ENCODE results near the gene TIMM44.
"Not testable (repeated sequence)": the region's sequence is repeated elsewhere in the genome, so short reads cannot be mapped to it uniquely, and the experiment has no call there.

TIMM44 gene

DNA sequence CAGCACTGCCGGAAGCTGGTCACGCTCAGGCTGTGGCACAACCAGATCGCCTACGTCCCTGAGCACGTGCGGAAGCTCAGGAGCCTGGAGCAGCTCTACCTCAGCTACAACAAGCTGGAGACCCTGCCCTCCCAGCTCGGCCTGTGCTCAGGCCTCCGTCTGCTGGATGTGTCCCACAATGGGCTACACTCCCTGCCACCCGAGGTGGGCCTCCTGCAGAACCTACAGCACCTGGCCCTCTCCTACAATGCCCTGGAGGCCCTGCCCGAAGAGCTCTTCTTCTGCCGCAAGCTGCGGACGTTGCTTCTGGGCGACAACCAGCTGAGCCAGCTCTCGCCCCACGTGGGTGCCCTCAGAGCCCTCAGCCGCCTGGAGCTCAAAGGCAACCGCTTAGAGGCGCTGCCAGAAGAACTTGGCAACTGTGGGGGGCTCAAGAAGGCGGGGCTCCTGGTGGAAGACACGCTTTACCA is 43.0 kb downstream of the TIMM44 start:
- no peak for DNase-seq (ENCODE audit: low spot score)

DNA sequence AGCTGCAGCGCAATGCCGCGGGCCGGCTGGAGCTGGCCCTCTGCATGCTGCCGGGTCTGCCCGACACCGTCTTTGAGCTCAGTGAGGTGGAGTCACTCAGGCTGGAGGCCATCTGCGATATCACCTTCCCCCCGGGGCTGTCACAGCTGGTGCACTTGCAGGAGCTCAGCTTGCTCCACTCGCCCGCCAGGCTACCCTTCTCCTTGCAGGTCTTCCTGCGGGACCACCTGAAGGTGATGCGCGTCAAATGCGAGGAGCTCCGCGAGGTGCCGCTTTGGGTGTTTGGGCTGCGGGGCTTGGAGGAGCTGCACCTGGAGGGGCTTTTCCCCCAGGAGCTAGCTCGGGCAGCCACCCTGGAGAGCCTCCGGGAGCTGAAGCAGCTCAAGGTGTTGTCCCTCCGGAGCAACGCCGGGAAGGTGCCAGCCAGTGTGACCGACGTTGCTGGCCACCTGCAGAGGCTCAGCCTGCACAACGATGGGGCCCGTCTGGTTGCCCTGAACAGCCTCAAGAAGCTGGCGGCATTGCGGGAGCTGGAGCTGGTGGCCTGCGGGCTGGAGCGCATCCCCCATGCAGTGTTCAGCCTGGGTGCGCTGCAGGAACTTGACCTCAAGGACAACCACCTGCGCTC is 43.6 kb downstream of the TIMM44 start:
- no peak for DNase-seq (ENCODE audit: low spot score)

DNA sequence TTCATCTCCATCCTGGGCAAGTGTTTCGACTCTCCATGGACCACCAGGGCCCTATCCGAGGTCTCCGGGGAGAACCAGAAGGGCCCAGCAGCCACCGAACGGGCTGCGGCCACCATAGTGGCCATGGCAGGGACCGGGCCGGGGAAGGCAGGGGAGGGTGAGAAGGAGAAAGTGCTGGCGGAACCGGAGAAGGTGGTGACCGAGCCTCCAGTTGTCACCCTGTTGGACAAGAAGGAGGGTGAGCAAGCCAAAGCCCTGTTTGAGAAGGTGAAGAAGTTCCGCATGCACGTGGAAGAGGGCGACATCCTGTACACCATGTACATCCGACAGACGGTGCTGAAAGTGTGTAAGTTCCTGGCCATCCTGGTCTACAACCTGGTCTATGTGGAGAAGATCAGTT is 44.5 kb downstream of the TIMM44 start:
- no peak for DNase-seq (ENCODE audit: low spot score)

DNA sequence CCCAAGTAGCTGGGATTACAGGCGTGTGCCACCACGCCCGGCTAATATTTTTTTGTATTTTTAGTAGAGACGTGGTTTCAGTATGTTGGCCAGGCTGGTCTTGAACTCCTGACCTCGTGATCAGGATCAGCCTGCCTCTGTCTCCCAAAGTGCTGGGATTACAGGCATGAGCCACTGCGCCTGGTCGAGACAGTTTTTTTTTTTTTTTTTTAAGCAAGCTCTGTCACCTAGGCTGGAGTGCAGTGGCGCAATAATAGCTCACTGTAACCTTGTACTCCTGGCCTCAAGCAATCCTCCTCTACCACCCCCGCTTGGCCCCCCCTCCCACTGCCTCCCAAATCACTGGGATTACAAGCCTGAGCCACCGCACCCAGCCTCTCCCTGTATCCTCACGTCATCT is 46.2 kb downstream of the TIMM44 start:
- DNase-seq (ENCODE audit: low spot score), result no peak

DNA sequence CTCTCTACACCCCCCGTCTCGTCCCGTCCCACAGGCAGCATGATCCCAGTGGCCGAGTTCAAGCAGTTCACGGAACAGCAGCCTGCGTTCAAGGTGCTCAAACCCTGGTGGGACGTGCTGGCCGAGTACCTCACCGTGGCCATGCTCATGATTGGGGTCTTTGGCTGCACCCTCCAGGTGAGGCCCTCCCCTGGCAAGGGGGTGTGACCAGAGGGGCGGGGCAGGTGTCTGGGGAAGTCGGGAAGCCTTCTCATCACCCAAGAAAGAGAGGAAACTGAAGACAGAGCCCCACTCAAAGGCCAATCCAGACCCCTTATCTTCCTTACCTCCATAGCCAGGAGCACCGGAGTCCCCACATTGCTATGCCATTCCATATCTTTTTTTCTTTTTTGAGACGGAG is 47.9 kb downstream of the TIMM44 start:
- no peak for DNase-seq (ENCODE audit: low spot score)

DNA sequence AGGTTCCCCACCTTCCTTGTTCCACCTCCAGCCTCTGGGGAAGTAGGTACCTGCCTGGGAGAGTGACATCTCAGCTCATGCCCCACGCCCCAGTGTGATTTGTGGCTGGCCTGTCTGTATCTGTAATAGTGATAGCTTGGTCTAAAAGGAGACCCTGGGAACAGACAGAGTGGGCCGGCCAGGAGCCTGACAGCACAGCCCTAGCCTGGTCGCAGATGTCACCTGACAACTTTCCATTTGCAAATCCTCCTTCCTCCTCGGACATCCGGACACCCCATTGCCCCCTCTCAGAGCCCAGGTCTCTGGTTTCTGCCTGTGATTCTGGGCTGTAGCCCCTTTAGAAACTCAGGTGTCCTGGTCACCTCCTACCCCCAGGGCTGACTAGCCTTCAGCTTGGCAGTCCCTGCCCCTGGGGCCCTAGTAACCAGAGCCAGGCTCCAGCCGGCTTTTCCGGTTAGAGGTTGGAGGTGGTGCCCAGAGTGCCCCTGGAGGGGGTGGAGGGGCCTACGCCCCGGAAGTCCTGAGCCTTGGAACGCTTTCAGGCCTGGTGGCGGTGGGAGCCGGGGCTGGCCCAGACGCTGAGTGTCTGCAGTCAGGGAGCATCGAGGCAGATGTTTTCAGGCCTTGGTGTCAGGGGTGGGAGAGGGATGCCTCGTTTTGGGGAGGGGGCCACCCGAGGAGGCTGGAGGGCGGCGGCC is 48.7 kb downstream of the TIMM44 start:
- DNase-seq (ENCODE audit: low spot score), result no peak

DNA sequence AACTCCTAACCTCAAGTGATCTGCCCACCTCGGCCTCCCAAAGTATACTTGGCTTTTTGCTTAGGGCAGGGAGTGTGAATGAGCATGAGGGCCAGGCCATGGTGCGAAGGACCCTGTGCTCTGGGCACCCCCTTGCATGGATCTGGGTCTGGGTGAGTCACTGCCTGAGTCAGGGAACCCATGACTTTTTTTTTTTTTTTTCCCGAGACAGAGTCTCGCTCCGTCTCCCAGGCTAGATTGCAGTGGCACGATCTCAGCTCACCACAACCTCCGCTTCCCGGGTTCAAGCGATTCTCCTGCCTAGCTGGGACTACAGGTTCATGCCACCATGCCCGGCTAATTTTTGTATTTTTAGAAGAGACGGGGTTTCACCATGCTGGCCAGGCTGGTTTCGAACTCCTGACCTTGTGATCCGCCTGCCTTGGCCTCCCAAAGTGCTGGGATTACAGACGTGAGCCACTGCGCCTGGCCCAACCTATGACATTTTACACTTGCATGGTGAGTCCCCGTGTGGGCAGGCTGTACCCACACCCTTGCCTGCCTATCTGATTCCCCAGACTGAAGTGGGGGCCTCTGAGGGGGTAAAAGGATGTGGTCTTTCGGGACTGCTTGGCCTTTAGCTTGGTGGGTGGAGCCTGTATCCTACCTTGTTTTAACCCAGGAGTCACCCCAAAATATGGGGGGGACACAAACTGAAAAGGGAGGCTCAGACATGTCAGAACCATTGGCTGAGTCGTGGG is 49.9 kb downstream of the TIMM44 start:
- DNase-seq (ENCODE audit: low spot score), result not testable (repeated sequence)

DNA sequence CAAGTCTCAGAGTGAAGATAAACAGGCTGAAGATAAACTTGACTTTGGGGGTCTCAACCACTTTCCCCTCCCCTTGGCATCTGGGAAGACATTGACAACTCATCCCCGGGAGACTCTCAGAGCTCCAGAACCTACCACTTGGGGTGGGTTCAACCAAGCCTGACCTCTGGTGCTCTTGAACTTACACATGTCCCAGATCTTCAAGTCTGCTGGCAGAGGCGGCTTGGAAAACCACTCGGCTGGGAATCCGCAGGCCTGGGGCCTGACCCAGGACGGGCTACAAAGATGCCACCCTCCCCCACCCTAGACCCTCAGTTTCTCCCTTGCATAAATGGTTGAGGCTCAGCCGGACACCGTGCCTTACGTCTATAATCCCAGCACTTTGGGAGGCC is 54.6 kb downstream of the TIMM44 start:
- no peak for DNase-seq (ENCODE audit: low spot score)

DNA sequence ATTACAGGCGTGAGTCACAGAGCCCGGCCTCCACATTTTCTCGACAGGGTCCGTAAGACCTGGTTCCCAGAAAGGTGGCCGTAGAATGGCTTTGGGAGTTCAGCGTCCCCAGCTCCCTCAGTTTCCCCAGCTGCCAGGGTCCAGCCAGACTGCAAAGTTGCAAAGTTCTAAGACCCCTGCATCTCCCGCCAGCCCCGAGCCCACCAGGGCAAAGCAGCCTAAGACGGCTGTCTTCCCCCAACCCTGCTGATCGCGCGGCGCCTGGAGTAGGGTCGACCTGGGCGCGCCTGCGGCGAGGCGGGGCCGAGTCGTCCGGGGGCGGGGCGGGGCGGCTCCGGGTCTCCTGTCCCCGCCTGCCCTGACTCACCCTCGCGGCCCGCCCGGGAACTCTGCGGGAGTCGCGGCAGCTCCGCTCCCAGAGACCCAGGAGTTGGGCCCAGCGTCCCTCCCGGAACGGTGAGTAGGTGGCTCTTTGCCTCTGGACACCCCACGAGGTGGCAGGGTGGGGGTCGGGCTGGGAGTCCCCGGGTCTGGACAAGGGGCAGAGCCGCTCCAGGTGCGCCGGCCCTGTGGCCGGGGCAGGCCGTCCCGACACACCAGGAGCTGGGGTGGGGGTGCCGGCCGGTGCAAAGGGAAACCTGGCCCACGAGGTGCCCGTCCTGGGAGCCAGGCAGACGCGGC is 55.2 kb downstream of the TIMM44 start, which contains the start of gene LRRC8E:
TSS of gene LRRC8E (plus strand) at position 366 of the 681 bp plus-strand sequence. CDS start 7,094 bp downstream, outside the sequence.
- DNase-seq (ENCODE audit: low spot score), result no peak

DNA sequence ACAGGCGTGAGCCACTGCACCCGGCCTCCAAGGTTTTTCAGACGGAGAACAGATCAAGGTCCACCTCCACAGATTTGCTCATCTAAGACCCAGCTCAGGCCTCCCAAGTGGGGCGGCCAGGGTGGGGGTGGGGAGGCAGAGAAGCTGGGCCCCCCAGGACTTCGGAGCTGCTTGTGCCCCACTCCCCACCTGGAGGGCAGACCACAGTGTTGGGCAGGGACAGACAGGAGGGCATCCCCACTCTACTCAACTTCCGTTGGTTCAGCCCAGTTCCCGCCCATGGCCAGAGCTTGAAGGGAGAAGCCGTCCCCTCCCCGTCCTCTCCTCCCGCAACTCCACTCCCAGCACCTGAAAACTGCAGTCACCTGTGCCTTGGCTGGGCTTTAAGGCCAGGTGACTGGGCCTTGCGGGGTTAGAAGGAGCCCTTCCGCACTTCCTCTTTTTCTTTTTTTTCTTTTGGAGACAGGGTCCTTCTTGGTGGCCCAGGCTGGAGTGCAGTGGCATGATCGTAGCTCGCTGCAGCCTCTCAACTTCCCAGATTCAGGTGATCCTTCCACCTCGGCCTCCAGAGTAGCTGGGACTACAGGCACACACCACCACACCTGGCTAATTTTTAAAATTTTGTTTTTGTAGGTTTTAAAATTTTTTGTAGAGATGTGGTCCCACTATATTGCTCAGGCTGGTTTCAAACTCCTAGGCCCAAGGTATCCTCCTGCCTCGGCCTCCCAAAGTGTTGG is 55.9 kb downstream of the TIMM44 start:
- DNase-seq (ENCODE audit: low spot score), result no peak

DNA sequence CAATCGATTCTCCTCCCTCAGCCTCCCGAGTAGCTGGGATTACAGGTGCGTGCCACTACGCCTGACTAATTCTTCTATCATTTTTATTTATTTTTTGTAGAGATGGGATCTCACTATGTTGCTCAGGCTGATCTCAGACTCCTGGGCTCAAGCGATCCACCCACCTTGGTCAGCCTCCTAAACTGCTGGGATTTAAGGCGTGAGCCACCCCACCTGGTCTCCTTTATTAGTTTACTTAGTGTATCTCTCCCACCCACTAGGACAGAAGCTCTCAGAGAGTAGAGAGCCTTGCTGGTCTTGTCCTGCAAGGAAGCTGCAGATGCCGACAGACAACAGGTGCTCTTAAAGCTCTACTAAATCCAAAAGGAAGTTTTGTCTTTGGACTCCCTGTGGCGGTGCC is 57.6 kb downstream of the TIMM44 start:
- no peak for DNase-seq (ENCODE audit: low spot score)

DNA sequence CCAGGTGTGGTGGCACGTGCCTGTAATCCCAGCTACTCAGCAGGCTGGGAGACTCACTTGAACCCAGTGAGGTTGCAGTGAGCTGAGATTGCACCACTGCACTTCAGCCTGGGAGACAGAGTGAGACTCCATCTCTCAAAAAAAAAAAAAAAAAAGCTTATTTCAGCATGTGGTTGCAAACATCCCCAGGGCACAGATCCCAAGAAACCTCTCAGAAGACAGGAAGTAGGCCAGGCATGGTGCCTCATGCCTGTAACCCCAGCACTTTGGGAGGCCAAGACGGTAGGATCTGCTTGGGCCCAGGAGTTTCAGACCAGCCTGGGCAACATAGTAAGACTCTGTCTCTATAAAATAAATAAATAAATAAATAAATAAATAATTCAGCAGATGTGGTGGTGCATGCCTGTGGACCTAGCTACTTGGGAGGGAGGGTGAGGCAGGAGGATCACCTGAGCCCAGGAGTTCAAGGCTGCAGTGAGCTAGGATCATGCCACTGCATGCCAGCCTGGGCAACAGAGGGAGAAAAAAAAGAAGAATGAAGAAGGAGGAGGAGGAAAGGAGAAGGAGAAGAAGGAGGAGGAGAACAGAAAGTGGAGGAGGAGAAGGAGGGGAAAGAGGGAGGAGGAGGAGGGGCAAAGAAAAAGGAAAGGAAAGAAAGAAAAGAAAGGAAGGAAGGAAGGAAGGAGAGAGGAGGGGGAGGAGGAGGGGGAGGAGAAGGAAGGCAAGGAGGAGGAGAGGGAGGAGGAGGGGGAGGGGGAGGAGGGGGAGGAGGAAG is 59.5 kb downstream of the TIMM44 start:
- no peak for DNase-seq (ENCODE audit: low spot score)

DNA sequence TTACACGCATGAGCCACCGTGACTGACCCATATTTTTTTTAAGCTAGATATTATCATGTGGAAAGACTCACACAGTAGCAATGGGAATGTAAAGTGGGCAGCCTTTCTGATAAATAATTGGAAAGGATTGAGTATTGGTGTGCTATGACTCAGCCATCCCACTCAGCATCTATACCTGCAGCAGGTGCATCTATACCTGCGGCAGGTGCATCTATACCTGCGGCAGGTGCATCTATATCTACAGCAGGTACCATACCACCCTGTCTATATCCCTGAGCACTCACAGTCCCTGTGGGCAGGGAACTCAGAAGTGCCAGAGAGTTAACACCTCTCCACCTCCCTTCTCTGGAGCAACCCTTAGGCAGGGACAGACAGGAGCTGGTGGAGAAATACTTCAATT is 60.4 kb downstream of the TIMM44 start:
- no peak for DNase-seq (ENCODE audit: low spot score)

DNA sequence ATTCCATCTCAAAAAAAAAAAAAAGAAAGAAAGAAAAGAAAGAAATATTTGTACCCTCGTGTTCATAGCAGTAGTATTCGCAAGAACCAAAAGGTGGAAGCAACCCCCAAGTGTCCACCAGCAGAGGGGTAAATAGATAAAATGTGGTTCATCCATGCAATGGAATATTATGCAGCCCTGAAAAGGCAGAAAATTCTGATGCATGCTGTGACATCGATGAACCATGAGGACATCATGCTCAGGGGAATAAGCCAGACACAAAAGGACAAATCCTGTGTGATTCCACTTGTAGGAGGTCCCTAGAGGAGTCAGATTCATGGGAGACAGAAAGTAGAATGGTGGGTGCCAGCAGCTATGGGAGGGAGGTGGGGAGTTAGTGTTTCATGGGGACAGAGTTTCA is 61.6 kb downstream of the TIMM44 start:
- no peak for DNase-seq (ENCODE audit: low spot score)

DNA sequence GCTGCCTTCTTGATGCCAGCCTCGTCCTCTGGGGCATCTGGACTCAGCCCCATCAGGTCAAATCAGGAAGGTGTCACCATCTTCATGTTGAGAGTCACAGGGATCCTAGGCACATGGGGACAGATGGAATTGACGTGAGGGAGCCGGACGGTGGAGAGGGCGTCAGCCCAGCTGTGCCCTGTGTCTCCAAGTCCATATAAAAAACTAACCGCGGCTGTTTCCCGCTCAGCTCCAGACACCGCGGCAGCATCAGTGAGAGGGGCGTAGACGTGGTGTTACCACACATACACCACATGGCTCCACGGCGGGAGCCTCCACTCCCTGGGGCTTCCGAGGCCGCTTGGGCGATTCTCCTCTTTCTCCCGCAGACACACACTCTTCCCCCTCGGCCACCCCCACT is 63.6 kb downstream of the TIMM44 start:
- DNase-seq (ENCODE audit: low spot score), result no peak

DNA sequence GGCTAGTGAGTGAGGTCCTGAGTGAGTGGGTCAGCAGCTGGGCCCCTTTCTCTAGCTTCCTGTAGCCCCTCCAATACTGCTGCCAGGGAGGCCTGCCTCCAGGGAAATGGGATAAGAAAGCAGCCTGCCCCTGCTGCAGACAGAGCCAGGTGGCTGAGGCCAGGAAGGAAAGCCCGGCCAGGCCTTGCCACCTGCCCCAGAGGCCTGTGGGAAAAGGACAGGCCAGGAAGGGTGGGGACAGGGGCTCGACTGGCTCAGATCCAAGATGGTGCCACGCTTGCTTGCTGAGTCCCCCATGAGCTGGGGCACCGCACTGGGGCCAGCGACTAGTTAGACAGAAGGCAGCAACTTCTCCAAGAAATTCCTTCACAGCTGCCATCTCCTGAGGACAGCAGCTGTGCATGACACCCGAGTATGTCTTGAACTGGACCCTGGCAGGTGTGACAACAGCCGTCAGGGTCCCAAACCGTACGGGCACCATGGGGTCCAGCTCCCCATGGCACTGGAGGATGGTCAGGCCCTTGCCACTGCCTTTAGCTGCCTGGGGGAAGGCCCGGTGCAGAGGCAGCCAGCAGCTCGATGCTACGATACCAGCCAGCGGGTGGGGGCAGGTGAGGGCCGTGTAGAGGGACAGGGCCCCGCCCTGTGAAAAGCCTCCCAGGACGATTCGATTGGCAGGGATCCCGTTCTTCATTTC is 64.2 kb downstream of the TIMM44 start:
- DNase-seq (ENCODE audit: low spot score), result no peak

DNA sequence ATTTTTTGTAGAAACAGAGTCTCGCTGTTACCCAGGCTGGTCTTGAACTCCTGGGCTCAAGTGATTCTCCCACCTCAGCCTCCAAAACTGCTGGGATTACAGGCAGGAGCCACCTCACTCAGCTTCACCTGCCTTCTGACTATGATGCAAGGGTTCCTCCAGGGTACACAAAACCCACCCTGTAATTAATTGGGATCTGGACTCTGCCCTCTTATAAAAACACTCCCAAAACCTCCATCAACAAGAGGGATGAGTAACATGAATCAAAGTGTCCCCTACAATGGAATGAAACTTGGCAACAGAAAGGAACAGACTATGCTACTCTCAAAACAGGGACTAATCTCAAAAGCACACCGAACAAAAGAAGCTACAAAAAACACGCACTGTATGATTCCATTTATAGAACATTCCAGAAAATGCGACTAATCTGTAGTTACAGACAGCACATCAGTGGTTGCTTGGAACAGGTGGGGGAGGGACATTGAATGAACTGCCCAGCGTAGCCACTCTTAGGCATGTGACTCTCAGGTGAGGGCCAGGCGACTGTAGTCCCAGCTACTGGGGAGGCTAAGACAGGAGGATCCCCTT is 66.1 kb downstream of the TIMM44 start:
- no peak for DNase-seq (ENCODE audit: low spot score)
